ENCODE measurements around the gene GPT2. TPM values are rescaled to one million over a fixed set of nuclear protein-coding genes. Genes with fewer than 3 reads are reported as not detected.

Gene GPT2
- total RNA-seq, 1 donor from 2014 or later: 18.4 TPM

- no peak overlapping the region for H3K27ac ChIP-seq
- intact Hi-C loops (cut with DNase I): no loop called here
- H3K9me3 ChIP-seq: no peaks in the 10 kb centered on the region
- TF ChIP-seq POLR2AphosphoS5 (IDR thresholded peaks at IDR 0.05; ENCODE audit: insufficient read depth in 1 of 2, low read depth in 1 of 2): no peak
- TF ChIP-seq CTCF (IDR thresholded peaks at IDR 0.05): no peak
- no peak for TF ChIP-seq POLR2A (IDR thresholded peaks at IDR 0.05)
- H3K4me1 ChIP-seq: peaks cover 29% of the 10 kb centered on the region
- no peak overlapping the region for H3K4me3 ChIP-seq
- no peak for DNase-seq (ENCODE audit: extremely low spot score in 2 of 2)
- H3K36me3 ChIP-seq: no peaks in the 10 kb centered on the region
- H3K27me3 ChIP-seq: no peaks in the 10 kb centered on the region
Observed at GRCh38 chr16:46975908-46976470, 91.8 kb downstream of the GPT2 start.

GRCh38 chr16:46976550-46976949 is 92.4 kb downstream of the GPT2 start:
- Histone ChIP-seq H3K27ac (no peak overlapping the region), H3K4me3 (no peak overlapping the region), H3K36me3 (no peaks in the 10 kb centered on the region), H3K27me3 (no peaks in the 10 kb centered on the region), H3K9me3 (no peaks in the 10 kb centered on the region), H3K4me1 (peaks cover 23% of the 10 kb centered on the region)
- no peak for DNase-seq (ENCODE audit: extremely low spot score in 2 of 2)
- intact Hi-C loops (cut with DNase I): no loop called here
- no peak for TF ChIP-seq CTCF (IDR thresholded peaks at IDR 0.05)

Small RNAs within 50 kb of the gene (small RNA-seq; reads per million reads assigned to genes)
- gene AC007225.2: not detected

Other genes starting within 250 kb of the GPT2 start
- gene VPS35, start 195.2 kb upstream of the GPT2 start, total RNA-seq: 63.3 TPM
- 2.2 TPM for gene ORC6, start 194.7 kb upstream of the GPT2 start, total RNA-seq
- 0.25 TPM for gene MYLK3, start 136.0 kb upstream of the GPT2 start, total RNA-seq
- 7.9 TPM for gene C16orf87, start 53.2 kb upstream of the GPT2 start, total RNA-seq
- 38.3 TPM for gene DNAJA2, start 89.3 kb downstream of the GPT2 start, total RNA-seq

Measured in vagina (tissue), 2 donors.